ENCODE results near the gene MOGAT3.

The MOGAT3 gene

DNA sequence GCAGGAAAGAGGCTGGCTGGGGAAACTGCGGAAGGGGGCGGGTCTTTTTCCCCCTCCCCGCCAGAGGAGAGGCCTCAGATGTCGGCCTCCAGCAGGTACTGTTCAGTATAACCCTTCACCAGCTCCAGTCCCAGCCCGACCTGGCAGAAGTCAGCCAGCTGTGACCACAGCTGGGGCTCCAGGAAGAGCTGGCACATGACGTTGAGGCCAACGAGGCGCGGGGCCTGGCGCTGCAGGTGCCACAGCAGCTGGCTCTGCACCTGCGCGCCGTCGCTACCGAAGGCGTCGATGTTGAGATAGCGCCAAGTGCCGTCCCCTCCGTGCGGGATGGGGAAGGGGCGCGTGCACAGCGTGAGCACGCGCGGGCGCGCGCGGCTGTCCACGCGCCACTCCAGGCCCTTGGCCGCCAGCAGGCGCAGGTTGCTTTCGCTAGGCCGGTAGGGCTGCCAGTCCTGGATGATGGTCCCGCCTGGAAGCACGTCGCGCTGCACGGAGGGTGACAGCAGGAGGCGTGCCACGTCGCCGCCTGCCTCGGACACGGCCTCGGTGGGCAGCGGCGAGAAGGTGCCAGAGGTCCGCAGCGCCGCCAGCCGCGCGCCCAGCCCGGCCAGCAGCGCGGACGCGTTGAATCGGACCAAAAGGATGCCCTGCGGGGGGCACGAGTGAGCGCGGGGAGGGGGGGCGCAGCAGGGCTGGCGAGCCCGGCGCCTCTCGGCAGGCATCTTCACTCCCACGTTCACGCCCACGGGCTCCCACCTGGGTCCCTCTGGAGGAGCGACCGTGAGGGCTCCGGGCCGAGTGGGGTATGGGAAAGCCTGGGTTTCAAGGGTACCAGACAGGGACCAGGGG is 28.6 kb downstream of the MOGAT3 start:
- DNase-seq (ENCODE audit: low spot score) = no peak

DNA sequence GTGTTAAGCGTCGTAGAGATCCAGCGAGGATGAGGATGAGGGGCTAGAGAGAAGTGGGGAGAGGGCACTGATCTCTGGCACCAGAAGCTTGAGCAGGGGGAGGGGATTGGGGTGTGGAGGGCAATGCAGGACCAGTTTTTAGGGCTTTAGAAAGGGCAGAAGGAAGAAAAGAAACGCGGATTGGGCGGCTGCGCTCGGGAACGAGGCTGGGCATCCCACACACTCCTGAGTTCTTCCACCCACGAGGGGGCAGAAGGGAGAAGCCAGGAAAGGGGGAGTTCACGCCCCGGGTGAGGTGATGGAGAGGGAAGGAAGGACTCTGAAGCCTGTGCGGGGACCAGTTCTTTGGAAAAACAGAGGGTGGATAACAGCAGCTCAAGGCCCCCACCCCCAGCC is 29.4 kb downstream of the MOGAT3 start:
- no peak for DNase-seq (ENCODE audit: low spot score)

DNA sequence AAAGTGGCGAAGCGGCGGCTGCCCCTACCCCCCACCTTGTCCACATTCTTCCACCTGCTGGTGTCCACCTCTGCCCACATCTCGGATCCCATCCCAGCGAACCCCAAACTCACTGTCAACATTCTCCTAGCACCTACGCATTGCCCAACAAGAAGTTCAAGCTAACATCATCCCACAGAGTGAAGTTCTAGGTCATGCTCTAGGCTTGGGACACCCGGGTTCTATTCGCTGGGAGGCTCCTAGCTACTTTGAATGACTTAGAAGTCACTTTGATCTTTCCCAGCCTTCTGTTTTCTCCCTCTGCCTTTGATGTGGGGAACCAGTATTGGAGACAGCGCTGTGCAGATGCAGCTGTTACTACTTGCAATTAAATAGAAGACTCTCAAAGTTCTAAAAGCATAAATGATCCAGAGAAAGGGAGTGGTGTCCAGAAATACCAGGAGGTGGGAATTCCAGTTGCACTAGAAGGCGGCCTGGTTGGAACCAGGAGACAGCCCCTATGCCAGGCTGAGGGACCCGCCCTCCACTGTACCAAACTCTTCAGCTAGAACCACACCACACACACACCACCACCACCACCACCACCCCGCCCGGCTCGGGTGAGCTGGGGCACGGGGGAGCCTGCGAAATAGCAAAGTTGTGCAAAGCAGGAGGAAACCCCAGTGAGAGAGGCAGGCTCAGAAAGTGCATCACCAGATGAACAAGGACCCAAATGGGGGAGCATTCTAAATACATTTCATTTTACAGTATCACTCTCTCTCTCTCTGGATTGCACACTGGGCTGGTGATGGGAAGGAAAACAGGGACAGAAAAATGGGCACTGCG is 30.0 kb downstream of the MOGAT3 start:
- DNase-seq (ENCODE audit: low spot score) = no peak

DNA sequence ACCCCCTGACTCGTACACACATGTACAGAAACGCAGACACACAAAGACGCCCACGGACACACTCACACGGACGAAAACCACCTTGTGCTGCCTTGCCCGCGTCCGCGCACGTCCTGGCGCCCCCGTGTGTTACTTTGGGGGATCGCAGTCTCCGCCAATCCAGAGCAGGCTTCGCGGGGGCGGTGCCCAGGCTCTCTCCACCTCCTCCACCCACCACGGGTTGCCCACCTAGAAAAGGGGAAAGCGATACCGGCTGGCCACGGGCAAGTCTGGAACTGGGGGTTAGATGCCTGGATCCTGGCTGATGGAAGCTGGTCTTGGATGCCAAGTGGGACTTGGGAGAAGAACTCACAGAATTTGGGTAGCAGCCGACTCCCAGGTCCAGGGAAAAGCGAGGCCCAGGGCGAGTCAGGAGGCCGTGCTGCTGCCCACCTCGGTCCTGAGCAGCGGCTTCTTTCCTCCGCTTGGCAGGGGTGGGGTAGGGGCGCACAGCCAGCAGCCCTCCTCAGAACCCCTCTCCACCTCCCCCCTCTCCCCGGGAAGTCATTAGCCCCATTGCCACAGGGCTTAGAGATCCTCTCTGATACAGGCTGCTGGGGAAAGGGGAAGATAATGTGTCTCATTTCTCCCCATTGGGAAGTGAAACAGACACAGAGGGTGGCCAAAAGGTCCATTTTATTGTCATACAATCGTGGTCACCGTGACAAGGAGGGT is 30.8 kb downstream of the MOGAT3 start:
- peak; percentile 69 for DNase-seq (ENCODE audit: low spot score)

DNA sequence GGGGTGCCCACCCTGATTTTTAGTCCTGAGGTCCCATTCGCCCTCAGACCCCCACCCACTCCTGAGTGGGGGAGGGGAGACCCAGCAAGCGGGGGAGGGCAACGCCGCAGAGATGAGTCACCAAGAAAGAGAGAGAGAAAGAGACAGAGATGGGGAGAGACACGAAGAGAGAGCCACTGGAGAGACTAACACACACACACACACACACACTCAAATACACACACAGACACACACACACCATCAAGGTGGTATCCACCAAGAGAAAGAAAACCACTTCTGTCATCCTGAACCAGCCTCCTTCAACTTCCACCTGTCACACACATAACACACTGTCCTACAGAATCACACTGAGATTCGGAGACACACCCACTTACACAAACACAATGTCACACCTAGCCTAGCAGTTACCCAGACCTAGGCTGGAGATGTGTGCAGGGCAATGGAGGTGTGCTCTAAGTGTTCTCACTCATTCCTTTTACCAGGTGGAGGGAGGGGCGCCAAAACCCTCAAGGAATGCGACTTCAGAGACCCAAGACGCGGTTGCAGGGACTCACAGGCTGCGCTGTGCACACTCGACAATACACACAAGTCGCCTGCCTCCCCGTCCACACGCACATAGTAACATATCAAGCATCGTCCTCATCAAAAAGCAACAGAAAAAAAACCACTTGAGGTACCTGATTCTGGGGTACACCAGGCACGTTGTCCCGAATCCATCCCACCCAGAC is 31.6 kb downstream of the MOGAT3 start:
- DNase-seq (ENCODE audit: low spot score) = peak; percentile 69

DNA sequence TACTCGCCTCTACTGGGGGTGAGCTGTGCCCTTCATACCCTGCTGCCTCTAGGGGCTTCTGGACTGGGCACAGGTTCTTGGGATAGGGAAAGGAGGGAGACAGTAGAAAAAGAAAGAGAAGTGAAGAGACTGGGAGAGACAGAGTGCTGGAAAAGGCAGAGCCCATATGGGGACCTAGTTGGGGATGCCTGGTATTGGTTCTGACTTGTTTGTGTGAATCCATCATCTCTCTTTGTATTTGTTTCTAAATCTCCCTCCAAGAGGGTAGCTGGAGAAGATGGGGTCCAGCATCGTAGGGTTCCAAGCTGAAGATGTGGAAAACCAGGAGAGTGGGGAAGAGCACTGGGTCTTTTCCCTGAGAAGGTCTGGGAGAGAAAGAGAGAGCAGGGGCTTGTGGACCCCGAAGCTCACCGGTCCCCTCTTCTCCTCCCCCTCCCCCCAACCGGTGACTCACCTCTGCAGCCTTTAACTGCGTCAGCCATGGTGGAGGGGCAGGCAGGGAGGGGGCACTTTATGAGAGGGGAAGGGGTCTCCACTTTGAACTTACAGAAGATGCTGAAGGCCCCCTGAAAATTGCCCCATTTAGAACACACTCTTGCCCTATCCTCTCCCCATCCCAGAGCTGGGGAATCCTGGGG is 32.3 kb downstream of the MOGAT3 start:
- DNase-seq (ENCODE audit: low spot score) = no peak

DNA sequence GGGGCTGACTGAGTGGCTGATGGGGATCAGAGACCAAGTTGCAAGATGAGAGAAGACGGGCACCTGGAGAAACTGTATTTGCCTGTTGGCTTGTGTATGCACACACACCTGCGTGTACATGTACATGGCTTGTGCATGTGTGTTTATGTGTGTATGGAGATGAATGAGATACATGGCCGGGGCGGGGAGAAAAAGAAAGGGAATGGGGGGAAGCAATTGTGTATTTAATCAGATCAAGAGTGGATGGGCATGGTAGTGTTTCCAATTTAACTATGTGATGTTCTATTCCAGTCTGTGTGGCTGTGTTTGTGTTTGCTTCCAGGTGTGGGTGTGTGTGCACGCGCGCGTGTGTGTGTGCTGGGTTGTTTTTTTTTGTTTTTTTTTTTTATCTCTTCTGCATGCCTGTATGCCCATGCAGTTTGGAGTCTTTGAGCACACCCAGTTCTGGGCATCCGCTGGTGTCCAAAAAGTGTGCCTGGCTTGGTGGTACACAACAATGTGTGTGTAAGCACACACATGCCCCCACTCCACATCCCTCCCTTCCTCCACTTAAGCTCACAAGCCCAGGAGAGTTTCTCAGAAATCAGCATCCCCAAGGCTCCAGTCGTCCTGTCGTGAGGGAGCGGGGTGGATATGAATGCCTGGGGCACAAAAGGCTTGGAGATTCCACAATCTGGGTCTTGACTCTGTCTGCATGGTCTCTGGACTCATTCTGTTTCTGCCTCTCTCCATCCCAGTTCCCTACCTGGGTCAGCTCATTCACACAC is 33.0 kb downstream of the MOGAT3 start:
- no peak for DNase-seq (ENCODE audit: low spot score)

DNA sequence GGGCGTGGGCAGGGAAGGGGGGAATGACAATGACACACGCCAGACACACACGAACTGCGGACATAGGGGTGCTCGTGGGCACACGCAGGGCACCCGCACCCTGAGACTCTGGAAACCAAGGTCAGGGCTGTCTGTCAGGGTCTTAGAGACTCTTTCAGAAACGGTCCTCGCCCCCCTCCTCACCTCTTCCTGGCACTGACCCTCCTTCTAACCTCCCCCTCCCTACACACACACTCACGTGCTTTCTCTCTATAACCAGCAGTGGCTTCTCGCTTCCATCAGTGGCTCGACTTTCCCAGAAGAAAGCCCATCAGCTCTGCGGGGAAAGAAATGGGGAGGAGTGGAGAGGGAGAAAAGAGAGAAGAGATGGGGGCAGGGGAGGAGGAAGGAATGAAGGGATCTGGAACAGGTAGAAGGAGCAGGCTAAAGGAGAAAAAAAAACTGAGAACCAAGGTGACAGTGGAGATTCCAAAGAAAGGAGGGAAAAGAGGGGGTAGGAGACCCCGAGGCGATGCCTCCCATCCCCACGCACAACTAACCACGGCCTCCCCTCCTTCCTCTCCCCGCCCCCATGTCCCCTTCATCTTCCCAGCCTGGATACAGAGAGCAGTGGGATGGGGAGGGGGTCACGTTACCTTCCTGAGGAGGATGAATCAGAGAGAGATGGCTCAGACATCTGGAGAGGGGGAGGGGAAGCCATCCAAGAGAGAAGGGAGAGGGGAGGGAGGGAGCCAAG is 33.8 kb downstream of the MOGAT3 start:
- no peak for DNase-seq (ENCODE audit: low spot score)

DNA sequence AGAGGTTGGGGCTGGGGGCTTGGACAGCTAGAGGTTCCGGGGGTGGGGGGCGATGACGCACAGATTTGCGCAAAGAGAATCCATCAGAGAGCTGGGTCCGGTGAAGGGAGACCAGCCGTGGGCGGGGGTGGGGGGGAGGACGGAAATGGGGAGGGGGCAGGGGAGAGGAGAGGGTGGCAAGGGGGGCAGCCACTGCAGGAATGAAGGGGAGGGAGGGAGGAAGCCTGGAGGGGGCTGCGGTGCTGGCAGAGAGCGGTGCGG is 34.3 kb downstream of the MOGAT3 start:
- DNase-seq (ENCODE audit: low spot score) = no peak

DNA sequence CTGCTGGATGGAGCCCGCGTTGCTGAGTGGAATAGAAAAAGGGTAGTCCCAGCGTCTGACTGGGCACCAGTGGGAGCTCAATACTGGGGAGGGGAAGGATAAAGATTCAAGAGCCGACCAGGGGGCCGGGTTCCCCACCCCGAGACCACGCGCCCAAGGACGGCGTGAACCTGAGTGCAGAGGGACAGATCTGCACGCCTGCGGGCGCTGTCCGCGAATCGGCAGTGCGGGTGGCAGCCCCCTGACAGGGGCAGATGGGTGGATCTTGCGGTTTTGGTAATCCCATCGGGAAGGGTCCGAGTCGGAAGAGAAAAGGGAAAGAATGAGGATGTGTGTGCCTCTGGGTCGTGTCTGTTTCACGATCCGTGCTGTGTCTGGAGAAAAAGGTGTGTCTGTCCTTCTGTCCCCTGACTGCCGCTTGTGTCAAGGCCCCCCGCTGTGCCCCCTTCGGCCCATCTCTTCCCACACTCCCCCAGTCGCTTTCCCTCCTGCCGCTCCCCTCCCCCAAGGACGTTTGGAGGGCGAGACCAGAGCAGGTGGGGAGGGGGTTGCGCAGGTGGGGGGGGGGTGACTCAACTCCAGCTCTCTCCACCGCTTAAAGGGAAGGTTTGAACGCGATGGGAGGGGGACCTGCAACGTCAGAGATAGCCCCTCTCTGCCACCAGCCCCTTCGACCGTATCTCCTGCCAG is 34.7 kb downstream of the MOGAT3 start:
- no peak for DNase-seq (ENCODE audit: low spot score)

DNA sequence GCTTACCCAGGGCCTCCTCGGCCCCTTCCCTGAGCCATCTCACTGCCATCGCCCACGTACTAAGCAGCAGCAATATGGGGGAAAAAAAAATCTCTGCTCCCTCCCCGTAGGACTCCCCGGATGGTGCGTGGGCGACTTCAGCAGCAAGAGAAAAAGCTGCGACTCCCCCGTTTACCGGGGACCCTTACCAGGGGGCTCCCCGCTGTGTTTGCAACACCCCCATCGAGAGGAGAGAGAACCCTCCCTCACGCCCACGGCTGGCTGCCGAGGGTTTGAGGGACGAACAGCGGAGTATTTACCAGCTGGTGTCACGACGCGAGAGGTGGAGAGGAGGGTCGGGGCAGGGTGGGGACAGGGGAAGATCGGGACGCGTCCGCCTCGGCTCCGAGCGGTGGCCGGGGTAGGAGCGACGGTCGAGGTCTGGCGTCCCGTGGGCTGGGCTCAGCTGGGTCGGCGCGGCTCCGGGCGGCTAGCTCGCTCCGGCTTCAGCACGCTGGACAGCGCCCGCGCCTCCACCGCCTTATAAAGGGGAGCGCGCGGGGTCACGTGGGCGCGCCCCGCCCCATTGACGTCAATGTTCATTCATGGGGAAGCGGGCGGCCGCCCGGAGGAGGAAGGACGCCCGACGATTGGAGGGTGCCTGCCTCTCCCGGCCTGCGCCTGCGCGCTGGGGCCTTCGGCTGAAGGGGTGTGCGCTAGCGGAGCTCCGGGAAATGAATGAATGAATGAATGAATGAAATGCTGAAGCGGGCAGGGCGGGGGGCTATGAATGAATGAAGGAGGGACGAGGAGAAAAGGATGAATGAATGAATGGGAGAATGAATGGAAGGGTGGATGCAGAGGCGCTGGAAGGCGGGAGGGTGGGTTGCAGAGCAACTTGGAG is 35.5 kb downstream of the MOGAT3 start, which contains the start of gene VGF:
Gene VGF (minus strand): TSS at position 495 of the 883 bp plus-strand sequence. CDS start 726 bp downstream, outside the sequence.
- peak; percentile 93 for DNase-seq (ENCODE audit: low spot score)

DNA sequence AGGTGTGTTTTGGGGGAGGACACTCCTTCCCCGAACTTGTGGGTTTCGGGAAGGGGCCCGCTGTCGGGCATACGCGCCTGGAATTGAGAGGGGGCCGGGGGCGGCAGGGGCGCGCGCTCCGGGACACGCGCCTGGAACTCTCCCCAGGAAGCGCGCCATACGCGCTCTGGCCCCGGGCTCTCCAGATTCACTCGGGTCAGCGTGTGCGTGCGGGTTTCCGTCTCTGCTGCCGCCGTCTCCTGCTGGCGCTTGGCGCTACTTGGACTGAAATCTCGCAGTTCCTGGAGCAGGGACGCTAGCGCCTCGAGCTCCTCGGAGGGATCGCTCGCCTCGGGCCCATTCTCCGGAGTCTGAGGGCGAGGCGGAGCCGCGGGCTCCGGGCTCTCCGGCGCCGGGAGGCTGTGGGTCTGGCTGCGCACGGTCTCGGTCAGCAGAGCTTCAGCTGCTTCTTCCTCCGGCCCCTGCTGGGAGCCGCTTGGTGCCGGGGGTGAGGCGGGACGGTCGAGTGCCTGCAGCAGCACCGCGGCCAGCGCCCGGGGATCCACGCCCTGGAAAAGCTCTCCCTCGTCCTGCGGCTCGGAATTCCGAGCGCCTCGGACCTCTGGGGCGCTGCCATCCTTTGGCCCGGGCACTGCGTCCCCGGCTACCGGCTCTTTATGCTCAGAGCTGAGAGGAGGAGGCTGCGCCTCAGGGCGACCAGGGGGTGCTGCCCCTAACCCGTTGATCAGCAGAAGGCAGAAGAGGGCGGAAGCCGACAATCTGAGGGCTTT is 36.6 kb downstream of the MOGAT3 start:
- DNase-seq (ENCODE audit: low spot score) = no peak

DNA sequence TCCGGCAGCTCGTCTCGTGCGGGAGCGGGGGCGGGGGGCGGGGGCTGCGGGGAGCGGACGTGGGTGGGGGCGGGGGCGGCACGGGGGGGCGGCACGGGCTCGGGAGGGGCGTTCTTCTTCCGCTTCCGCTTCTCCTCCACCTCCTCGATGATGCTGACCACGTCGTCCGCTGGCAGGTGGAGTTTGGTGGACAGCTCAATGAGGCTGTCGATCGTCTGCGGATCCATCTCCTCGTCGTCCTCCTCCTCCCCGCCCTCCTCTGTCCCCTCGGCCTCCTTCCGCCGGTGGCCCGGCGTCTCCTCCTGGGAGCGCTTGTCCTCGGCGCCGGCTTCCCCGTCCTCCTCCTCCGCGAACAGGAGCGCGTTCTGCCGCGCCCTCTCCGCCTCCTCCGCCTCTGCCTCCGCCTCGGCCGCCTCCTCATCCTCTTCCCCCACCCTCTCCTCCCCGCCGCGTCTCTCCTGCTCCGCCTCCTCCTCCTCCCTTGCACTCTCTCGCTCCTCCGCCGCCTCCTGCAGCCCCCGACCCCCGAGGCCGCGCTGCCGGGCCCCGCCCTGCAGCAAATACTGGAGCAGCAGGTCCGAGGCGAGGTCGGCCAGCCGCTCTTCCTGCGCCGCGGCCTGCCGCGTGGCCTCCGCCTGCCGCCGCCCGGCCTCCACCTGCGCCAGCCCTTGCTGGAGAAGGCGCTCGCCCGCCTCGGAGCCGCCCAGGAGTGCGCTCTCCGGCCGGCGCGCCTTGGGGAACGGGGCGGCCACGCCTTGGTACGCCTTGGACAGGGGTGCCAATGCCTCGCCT is 37.4 kb downstream of the MOGAT3 start:
- DNase-seq (ENCODE audit: low spot score) = peak; percentile 73

DNA sequence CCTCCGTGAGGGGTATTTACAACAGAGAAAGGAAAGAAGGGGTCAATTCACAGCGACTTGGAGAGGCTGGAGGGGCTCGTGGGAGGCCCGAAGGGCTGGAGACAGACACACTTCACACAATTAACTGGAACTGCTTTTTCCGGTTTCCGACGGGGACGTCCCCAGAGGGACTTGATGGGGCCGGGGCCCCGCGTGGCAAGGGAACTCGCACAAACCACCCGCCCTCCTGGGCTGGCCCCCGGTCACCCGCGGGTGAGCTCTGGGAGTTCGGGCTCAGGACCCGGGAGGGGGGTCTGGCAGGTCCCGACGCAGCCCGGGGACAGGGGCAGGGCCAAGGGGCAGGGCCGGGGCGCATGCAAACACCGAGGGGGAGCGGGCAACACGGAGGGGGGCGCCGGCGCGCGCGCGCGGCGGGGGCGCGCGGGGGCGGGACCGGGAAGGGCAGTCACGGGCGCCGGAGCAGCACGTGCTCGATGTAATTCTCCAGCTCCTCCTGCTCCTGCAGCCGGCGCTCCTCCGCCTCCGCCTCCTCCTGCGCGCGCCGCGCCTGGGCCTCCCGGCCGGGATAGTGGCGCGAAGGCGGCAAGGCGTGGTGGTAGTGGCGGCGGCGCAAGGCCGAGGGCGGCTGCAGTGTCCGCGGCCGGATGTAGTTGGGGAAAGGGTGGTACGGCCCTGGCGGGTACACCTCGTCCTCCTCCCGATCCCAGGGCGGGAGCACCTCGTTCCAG is 38.1 kb downstream of the MOGAT3 start:
- peak; percentile 70 for DNase-seq (ENCODE audit: low spot score)

DNA sequence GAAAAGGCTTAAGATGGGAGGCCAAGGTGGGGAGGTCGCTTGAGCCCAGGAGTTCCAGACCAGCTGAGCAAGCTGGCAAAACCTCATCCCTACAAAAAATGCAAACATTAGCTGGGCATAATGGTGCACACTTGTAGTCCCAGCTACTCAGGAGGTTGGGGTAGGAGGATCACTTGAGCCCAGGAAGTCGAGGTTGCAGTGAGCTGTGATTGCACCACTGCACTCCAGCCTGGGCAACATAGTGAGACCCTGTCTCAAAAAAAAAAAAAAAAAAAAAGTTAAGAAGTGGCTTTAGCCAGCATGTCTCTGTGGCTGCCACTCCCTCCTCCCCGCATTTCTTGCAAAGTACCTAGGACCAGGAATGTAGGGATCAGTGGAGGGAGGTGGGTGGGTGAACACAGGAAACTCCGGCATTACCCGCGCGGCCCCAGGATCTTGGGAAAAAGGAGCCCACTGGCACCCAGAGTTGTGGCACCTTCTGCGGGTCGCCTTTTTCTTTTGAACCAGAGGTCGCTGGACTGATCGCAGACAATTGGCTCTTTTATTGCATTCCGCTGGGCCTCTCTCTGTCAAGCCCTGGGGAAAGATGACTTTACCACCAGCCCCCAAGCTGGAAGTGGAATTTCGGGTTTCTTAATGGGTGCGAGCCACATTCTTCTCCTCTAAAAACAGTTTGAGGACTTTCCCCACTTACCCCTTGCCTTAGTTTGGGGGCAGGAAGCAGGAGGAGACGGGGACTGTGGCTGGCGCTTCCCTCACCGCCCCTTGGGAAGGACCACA is 39.0 kb downstream of the MOGAT3 start:
- no peak for DNase-seq (ENCODE audit: low spot score)
